NCI-H2107 (cell line): ENCODE results near the gene PLCH1.
"Not testable (repeated sequence)": the region's sequence is repeated elsewhere in the genome, so short reads cannot be mapped to it uniquely, and the experiment has no call there.

Experiments
- DNase-seq: peaks from one replicate; lab custom pipeline; 2025; lab: John Stamatoyannopoulos, UW

Gene PLCH1

GRCh38 chr3:155418407-155418806, 326.5 kb downstream of the PLCH1 start:
- DNase-seq, result no peak

GRCh38 chr3:155417119-155417517, 327.8 kb downstream of the PLCH1 start:
- DNase-seq, result no peak

GRCh38 chr3:155416500-155417118, 328.3 kb downstream of the PLCH1 start:
- no peak for DNase-seq

GRCh38 chr3:155412904-155413303, 332.0 kb downstream of the PLCH1 start:
- no peak for DNase-seq

GRCh38 chr3:155411500-155412223, 333.2 kb downstream of the PLCH1 start:
- DNase-seq, result no peak

- no peak for DNase-seq
Measured at GRCh38 chr3:155409336-155409735, 335.5 kb downstream of the PLCH1 start.

GRCh38 chr3:155407971-155408370, 336.9 kb downstream of the PLCH1 start:
- DNase-seq, result no peak

GRCh38 chr3:155407331-155407730, 337.5 kb downstream of the PLCH1 start:
- no peak for DNase-seq

GRCh38 chr3:155404486-155404885, 340.4 kb downstream of the PLCH1 start:
- no peak for DNase-seq

- no peak for DNase-seq
Measured at GRCh38 chr3:155402656-155403055, 342.2 kb downstream of the PLCH1 start.

GRCh38 chr3:155398046-155398445, 346.8 kb downstream of the PLCH1 start:
- no peak for DNase-seq

GRCh38 chr3:155394896-155395295, 350.0 kb downstream of the PLCH1 start:
- not testable (repeated sequence) for DNase-seq

GRCh38 chr3:155394240-155394639, 350.6 kb downstream of the PLCH1 start:
- no peak for DNase-seq

- no peak for DNase-seq
Measured at GRCh38 chr3:155393316-155393715, 351.6 kb downstream of the PLCH1 start.

GRCh38 chr3:155392138-155392537, 352.7 kb downstream of the PLCH1 start:
- DNase-seq, result no peak

- no peak for DNase-seq
Measured at GRCh38 chr3:155391551-155391958, 353.3 kb downstream of the PLCH1 start.

GRCh38 chr3:155391104-155391503, 353.8 kb downstream of the PLCH1 start:
- DNase-seq, result no peak

- no peak for DNase-seq
Measured at GRCh38 chr3:155390351-155390750, 354.5 kb downstream of the PLCH1 start.

- no peak for DNase-seq
Measured at GRCh38 chr3:155388417-155388816, 356.5 kb downstream of the PLCH1 start.

GRCh38 chr3:155387571-155387970, 357.3 kb downstream of the PLCH1 start:
- DNase-seq, result no peak

- no peak for DNase-seq
Measured at GRCh38 chr3:155386919-155387318, 358.0 kb downstream of the PLCH1 start.

- no peak for DNase-seq
Measured at GRCh38 chr3:155385896-155386625, 358.8 kb downstream of the PLCH1 start.

GRCh38 chr3:155382396-155383042, 362.4 kb downstream of the PLCH1 start:
- no peak for DNase-seq
